ENCODE measurements around the gene TRPV2.
"Not testable (repeated sequence)": the region's sequence is repeated elsewhere in the genome, so short reads cannot be mapped to it uniquely, and the experiment has no call there.

Gene TRPV2

GRCh38 chr17:16415031-16415924 is at the start of gene TRPV2:
Gene TRPV2 (plus strand): TSS chr17:16415571. CDS start chr17:16417669, 2,098 bp downstream.
- no peak for DNase-seq

GRCh38 chr17:16371742-16372141 is 43.6 kb upstream of the TRPV2 start:
- peak; percentile 77 for DNase-seq

DNA sequence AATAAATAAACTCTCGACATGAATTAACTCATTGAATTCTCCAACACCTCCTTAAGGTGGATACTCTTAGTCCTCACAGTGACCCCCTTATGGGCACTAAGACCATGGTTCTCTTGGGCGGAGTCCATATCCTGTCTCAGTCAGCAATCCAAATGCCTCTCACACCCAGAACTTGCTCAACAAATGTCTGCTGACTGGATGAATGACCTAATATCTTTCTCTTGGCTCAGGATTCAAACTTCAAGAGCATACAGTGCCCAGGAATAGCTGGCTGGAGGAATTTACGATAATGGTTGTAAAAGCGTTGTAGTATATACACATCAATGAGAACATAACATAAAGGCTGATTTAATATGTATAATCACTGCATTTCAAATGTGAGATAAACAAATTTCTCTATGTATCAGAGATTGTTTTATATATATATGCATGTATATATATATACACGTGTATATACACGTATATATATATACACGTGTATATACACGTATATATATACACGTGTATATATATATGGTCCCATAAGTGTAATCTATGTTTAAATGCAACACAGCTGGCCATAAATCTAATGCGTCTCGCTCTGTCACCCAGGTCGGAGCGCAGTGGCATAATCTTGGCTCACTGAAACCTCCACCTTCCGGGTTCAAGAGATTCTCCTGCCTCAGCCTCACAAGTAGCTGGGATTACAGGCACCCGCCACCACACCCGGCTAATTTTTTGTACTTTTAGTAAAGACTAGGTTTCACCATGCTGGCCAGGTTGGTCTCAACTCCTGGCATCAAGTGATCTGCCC is 41.0 kb upstream of the TRPV2 start:
- peak; percentile 21 for DNase-seq

GRCh38 chr17:16377941-16378341 is 37.4 kb upstream of the TRPV2 start:
- DNase-seq: no peak

GRCh38 chr17:16378636-16379282 is 36.6 kb upstream of the TRPV2 start:
- no peak for DNase-seq

GRCh38 chr17:16379654-16380053 is 35.7 kb upstream of the TRPV2 start:
- no peak for DNase-seq

- DNase-seq: peak; percentile 99
These were observed 34.5 kb upstream of the TRPV2 start, which contains the start of gene UBB for GRCh38 chr17:16380640-16381495. Gene UBB (plus strand): TSS chr17:16381091. CDS start chr17:16381908, 817 bp downstream.

- no peak for DNase-seq
These were observed 33.9 kb upstream of the TRPV2 start for GRCh38 chr17:16381496-16381820.

- no peak for DNase-seq
These were observed 32.2 kb upstream of the TRPV2 start for GRCh38 chr17:16383216-16383615.

GRCh38 chr17:16383772-16384287 is 31.5 kb upstream of the TRPV2 start:
- no peak for DNase-seq

DNA sequence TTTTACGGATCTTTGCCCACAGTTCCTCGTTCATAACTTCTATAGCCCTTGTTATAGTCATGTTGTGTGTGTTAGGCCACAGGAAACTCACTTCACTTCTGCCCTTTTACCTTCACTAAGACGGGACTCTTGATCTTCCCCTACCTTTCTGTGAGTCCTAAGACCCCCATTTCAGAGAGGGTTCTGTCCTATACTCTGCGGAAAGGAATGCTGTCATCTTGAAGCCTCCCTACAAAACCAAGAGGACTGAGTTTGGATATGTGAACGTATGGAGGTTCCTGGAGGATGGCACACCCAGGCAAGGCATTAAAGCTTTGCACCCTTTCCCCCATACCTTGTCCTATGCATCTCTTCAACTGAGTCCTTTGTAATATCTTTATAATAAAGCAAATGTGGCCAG is 30.8 kb upstream of the TRPV2 start:
- DNase-seq: no peak

DNA sequence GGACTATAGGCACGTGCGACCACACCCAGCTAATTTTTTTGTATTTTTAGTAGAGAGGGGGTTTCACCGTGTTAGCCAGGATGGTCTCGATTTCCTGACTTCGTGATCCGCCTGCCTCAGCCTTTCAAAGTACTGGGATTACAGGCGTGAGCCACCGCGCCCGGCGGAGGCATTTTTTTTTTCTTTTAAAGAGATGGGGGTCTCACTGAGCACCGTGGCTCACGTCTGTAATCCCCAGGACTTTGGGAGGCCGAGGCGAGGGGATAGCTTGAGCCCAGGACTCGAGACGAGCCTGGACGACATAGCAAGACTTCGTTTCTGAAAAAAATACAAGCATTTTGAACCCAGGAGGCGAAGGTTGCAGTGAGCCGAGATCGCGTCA is 29.3 kb upstream of the TRPV2 start:
- DNase-seq: not testable (repeated sequence)

DNA sequence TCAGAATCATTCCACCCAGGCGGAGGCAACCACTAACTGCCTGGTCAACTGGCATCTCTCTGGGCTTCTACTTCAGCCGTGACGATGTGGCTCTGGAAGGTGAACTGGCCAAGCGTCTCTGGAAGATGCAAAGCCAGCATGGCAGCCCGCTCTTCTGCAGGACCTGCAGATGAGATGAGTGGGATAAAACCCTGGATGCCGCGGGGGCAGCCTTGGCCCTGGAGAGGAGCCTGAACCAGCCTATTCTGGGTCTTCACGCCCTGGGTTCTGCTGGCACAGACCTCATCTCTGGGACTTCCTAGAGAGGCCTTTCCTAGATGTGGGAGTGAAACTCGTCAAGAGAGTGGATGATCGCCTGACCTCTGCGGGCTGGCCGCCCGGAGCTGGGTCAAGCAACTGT is 23.9 kb upstream of the TRPV2 start:
- DNase-seq: no peak

DNA sequence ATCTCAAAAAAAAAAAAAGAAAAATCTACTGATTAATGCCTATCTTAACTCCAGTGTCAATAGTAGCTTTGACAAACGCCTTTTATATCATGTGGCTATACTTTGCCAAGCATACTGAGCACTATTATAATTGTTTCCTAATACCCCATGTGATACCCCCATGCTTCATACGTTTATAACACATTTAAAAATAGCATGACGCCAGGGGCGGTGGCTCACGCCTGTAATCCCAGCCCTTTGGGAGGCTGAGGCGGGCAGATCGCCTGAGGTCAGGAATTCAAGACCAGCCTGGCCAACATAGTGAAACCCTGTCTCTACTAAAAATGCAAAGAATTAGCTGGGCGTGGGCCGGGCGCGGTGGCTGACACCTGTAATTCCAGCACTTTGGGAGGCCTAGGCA is 22.9 kb upstream of the TRPV2 start:
- DNase-seq: not testable (repeated sequence)

DNA sequence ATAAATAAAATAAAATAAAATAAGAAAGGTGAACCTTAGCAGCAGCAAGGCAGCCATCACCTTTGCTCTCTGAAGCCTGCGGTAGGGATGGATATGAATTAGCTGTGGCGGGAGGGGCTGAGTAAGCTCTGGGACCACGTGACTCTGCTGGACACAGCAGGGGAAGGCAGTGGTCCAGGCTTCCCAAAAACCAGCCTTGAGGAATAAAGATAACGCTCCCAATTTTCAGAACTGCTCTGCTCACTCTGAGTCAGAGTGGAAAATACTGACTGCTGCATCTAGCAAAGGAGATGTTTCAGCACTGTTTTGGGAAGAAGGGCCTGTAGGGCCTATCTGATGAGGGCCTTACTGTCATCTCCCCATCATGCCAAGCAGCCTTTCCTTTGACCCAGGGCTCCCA is 19.5 kb upstream of the TRPV2 start:
- DNase-seq: not testable (repeated sequence)

GRCh38 chr17:16396693-16397092 is 18.7 kb upstream of the TRPV2 start:
- not testable (repeated sequence) for DNase-seq

- DNase-seq: no peak
These were observed 16.8 kb upstream of the TRPV2 start for GRCh38 chr17:16398270-16399267.

DNA sequence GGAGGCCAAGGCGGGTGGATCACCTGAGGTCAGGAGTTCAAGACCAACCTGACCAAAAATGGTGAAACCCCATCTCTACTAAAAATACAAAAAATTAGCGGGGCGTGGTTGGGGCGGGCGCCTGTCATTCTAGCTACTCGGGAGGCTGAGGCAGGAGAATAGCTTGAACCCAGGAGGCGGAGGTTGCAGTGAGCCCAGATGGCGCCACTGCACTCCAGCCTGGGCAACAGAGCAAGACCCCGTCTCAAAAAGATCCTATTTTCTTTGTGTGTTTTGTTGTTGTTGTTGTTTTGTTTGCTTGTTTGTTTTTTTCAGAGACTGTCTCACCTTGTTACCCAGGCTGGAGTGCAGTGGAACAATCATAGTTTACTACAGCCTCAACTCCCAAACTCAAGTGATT is 11.5 kb upstream of the TRPV2 start:
- not testable (repeated sequence) for DNase-seq

GRCh38 chr17:16406742-16407674 is 8.4 kb upstream of the TRPV2 start:
- peak; percentile 16 for DNase-seq
